ENCODE data around the gene PTPRN2.

The PTPRN2 gene

GRCh38 chr7:158067219-158067930 lies 520.2 kb downstream of the PTPRN2 start:
- no peak for DNase-seq (ENCODE audit: low read depth)

GRCh38 chr7:158066085-158066484 lies 521.5 kb downstream of the PTPRN2 start:
- no peak for DNase-seq (ENCODE audit: low read depth)

GRCh38 chr7:158065340-158065739 lies 522.3 kb downstream of the PTPRN2 start:
- DNase-seq (ENCODE audit: low read depth), result no peak

DNA sequence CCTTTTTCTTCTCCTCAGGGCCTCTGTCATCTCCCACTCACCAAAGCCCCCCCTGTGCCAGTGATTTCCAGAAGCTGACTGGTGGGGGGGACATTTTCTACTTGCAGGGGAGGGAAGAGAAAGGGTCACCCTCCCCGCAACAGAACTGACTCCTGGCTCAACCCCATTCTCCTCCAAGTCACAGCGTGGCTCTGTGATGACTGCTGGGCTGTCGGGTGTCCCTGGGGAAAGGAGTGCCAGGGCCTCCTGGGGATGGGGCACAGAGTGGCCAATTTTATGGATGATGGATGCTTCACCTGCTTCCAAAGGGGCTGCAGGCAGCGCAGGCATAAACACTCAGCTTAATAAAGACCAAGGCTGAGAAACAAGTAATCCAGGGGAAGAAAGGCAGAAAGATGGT lies 523.0 kb downstream of the PTPRN2 start:
- no peak for DNase-seq (ENCODE audit: low read depth)

DNA sequence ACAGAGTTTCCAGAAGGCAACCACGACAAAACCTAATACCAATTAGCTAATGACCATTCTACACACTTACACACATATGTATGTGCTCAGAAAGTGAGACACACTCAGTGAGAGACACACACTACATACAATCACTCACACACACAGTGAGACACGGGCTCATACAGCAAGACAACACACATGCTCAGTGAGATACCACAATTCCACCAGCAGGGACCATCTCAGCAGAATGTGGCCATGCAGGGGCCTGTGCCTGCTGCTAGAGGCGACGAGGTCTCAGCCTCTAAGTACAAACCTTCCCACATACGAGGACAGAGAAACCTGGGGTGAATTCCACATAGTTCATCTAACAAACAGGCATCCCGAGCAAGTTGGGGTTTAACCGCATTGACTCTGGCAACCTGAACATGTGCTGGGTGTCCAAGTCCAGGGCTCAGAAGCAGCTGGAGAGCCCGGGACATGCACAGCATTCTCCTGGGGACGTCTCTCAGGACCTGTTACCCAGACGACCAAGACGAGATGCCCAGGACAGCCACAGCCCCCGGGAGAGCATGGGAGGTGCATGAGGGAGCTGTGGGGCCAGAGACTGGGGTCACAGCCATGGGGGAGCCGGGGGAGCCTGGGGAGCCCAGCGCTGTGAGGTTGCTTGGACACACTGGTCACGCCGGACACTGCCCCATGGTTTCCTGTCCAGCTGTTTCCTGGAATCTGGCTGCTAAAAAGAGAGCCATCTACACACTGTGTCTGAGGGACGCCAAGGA lies 523.6 kb downstream of the PTPRN2 start:
- no peak for DNase-seq (ENCODE audit: low read depth)

GRCh38 chr7:158062661-158063060 lies 525.0 kb downstream of the PTPRN2 start:
- DNase-seq (ENCODE audit: low read depth), result no peak

DNA sequence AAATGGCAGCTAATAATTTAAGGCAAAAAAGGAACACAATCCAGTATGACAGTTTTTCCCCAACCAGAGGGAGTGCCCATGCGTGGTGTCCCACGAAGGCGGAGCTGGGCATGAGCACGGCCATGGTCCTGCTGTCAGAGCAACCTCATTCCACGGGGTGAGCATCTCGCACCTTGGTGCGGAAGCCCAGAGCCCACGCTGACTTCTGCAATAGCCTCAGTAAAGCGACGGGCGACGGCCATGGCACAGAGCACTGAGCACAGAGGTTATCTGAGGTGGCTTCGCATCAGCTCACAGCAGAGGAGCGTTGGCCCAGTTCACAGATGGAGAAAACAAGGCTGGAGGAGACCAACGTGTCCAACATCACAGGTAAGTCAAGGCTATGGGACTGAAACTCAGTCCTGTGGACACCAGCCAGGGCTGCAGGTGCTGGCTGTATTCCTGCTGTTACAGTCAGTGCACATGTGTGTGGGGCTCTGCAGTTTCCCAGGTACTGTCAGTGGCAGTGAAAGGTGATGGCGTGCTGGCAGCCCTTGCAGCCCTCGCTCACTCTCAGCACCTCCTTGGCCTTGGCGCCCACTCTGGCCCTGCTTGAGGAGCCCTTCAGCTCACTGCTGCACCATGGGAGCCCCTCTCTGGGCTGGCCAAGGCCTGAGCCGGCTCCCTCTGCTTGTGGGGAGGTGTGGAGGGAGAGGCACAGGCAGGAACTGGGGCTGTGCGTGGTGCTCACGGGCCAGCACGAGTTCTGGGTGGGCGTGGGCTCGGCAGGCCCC lies 525.6 kb downstream of the PTPRN2 start:
- no peak for DNase-seq (ENCODE audit: low read depth)

DNA sequence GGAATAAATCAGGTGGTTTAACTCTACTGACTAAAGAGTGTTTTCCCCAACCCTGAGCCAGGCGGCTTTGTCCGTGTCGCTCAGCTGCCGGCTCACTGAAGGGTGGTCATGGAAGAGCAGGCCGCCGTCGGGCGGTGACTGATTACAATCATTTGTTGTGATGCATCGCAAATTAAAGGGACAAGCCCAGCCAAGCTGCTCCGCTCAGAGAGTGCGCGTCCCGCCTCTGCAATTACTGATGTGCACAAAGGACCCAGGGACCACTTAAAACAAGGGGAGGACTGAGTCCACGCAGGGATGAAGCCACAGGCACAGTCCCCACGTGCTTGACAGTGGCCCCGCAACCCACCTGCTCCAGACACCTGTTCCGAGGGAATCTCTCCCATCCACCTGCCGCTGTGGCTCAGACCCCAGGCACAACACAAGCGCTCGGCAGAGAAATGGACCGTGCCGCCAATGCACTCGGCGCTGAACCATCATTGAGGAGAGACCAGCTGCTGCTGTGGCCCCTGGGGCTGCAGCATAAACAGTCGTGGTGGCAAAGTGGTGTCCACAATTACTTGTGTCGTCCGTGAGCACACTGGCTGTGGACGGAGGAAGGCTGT lies 526.5 kb downstream of the PTPRN2 start:
- no peak for DNase-seq (ENCODE audit: low read depth)

- DNase-seq (ENCODE audit: low read depth), result no peak
These were observed 527.4 kb downstream of the PTPRN2 start for GRCh38 chr7:158060216-158060615.

DNA sequence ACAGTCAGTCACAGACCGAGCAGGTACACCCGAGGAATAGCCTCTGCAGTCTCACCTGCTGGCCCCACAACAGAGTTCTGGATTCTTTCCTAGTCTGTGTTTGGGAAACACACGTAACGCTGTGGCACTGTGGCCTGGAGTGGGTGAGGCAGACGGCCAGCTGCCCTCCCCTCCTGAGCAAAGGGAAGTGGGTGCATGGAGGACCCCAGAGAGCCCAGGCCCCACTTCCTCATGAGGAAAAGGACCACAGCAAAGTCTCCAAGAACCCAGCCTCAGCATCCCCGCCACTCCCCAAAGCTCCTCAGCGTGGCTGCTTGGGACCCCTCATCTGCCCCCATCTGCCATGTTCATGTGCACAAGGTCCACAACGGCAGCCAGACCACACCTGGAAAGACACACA lies 530.2 kb downstream of the PTPRN2 start:
- DNase-seq (ENCODE audit: low read depth), result no peak

DNA sequence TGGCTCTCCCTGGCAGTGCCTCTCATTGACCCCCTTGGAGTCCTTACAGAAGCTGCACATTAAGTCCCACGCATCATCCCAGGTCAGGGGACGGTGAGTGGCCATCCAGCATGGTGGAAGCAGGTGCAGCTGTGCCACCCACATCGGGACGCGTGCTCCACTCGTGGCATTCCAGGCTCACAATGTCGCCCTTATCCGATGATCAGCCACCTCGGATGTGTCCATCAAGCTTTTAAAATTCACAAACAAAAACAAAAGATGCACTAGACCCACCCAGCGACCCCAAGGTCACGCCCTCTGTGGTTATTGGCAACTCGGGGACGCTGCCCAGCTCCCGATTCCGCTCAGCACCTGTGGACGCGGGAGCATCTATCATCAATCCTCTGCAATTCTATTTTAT lies 530.9 kb downstream of the PTPRN2 start:
- no peak for DNase-seq (ENCODE audit: low read depth)

- no peak for DNase-seq (ENCODE audit: low read depth)
These were observed 531.7 kb downstream of the PTPRN2 start for GRCh38 chr7:158055726-158056510.

GRCh38 chr7:158054611-158055010 lies 533.0 kb downstream of the PTPRN2 start:
- DNase-seq (ENCODE audit: low read depth), result no peak

DNA sequence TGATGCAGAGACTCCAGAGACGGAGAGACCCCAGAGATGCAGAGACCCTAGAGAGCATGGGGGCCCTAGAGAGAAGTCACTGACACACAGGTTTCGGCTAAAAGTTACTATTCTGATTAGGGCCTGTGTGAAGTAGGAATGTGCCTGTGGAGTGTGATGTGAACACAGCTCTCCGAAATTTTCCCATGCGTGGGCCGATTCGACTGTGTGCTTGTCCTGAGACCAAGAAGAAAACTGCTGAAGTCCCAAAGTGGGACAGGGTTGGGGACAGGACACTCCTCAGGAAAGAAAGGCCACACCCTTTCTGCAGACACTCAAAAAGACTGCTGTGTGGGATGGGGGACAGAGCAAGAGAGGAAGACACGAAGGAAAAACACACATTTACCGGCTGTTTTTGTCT lies 533.5 kb downstream of the PTPRN2 start:
- DNase-seq (ENCODE audit: low read depth), result no peak

GRCh38 chr7:158053183-158053915 lies 534.3 kb downstream of the PTPRN2 start:
- no peak for DNase-seq (ENCODE audit: low read depth)

DNA sequence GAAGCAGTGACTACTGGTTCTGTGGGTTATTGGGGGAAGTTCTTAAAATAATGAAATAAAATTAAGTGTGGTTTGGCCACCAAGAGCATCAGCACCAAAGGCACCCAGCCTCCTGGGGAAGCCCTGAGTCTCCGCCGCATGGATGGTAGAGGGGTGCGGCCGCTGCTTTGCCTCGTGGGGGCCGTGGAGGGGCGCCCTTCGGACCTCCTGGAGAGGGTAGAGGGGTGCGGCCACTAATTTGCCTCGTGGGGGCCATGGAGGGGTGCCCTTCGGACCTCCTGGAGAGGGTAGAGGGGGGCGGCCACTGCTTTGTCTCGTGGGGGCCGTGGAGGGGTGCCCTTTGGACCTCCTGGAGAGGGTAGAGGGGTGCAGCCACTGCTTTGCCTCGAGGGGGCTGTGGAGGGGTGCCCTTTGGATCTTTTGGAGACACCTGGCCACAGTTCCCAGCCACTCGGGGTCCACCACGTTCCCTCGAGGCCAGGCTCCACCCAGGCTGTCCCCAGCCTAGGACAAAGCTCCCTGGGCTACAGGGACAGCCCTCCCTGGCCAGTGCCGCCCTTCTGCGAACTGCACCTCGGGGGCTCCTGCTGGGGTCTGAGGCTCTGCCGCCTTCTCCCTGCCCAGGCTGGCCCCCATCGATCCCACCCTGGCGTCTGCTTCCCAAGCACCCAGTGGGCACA lies 535.1 kb downstream of the PTPRN2 start:
- DNase-seq (ENCODE audit: low read depth), result no peak

GRCh38 chr7:158051776-158052175 lies 535.8 kb downstream of the PTPRN2 start:
- DNase-seq (ENCODE audit: low read depth), result no peak

- no peak for DNase-seq (ENCODE audit: low read depth)
These were observed 536.5 kb downstream of the PTPRN2 start for GRCh38 chr7:158050978-158051651.

DNA sequence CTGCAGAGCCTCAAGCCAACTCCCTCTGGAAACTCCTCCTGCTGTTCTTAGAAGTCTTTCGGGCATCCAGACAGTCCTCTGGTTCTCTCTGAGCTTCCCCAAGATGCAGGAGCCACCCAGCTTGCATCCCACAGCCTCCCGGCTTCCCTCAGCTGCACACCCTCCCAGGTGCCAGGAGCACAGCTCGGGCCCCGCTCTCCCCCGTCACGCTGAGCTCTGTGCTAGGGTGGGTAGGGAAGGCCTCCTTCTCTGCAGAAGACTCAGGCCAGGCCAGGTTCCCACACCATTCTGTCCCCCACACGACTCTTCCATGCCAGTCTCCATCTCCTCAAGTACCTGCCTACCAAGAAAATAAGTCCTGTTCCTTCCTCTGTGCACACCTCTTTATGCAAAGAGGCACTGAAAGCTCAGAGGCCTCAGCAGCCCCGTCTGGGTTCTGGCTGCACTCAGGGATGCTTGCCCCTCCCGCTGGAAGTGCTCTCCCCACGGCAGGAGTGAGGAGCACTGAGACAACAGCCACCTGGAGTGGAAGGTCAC lies 537.1 kb downstream of the PTPRN2 start:
- no peak for DNase-seq (ENCODE audit: low read depth)

- DNase-seq (ENCODE audit: low read depth), result no peak
These were observed 538.4 kb downstream of the PTPRN2 start for GRCh38 chr7:158049271-158049670.
